DMS114 treated with DMSO at 0.1 percent for 48 hours (cell line): Measurements from ENCODE around the gene NCR2.

Experiments
- DNase-seq: peaks from one replicate; lab custom pipeline; 2025; ENCODE audit not compliant: unreplicated experiment; lab: John Stamatoyannopoulos, UW

The NCR2 gene

DNA sequence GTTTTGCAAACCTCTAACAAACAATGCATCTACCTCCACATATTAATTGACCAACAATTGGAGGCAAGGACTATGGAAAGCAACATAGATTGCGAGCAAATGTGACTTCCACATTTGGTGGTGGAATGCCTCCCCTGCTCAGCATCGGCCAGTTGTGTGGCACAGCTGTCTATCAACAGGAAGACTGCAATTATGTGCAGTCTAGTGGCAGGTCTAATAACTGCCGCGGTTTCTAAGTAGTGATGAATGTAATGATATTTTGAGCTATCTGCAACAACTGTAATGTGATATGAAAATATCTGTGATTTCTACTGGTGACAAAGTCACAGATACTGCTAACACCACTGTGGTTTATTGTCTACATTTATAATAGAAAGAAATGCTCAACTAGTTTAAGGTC lies 56.8 kb downstream of the NCR2 start:
- no peak for DNase-seq

DNA sequence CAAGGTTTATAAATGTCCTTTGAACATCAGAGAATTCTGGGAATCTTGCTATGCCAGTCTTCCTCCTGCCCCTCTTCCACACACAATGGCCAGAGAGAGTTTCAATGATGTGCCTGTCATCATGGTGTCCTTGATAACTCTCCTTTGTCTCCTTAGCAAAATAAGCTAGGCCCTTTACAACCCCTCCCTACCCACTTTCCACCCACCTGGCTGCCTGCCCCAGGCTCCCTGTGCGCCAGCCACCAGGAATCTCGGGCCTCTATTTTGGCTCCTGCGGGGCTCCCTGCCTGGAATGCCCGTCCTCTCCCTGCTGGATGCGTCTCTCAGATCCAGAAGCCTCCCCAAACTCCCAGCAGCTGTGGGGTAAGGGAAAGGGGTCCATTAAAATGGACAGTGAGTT lies 60.9 kb downstream of the NCR2 start:
- no peak for DNase-seq

GRCh38 chr6:41399424-41399823 lies 64.0 kb downstream of the NCR2 start:
- no peak for DNase-seq
